K562 (cell line): ENCODE measurements around the gene AP3B1.

ENCODE experiments used
- EP300 ChIP-seq: IDR thresholded peaks from 2 replicates; pipeline ENCODE4 v1.6.1; 2012; ENCODE audit warnings: low read length, improper control_type of control experiment
- EZH2 ChIP-seq: IDR thresholded peaks from 2 replicates; pipeline ENCODE4 v1.6.1; 2012; ENCODE audit warnings: low read depth, mild to moderate bottlenecking, inconsistent platforms, low read length, borderline replicate concordance
- FOXA1 ChIP-seq: fragments of 450-650 bp; IDR thresholded peaks from 2 replicates; pipeline ENCODE4 v1.6.1; 2016; ENCODE audit warnings: mild to moderate bottlenecking, borderline replicate concordance

DNA sequence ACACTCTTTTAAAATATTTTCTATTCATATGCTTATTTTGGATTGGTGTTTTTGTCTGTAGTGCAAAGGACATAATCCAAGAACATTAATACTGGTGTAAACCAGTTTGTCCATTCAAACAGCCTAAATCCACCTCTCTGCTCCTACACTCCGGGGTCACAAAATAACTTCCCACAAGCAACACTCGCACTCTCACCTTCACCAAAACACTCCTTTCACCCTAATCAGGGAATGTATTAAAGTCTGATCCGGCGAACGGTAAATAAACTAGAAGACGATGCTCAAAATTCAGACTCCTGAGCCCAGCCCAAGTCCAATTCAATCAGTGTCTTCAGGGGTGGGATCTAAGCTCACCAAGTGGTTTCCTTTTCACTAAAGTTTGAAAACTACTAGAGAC is 649 bp downstream of the AP3B1 start:
- TF ChIP-seq EZH2 (no peak), FOXA1 (no peak), EP300 (no peak)
